ENCODE results near the gene PACRG. TPM values are rescaled to one million over a fixed set of nuclear protein-coding genes. Genes with fewer than 3 reads are reported as not detected.

The PACRG gene
- polyA plus RNA-seq, 1 of the 3 experiments (the other 2 are of a cell fraction), result 0.56 TPM

- Histone ChIP-seq H3K27me3 (ENCODE audit: insufficient read depth) (no peaks in the 10 kb centered on the region), H3K79me2 (ENCODE audit: insufficient read depth) (no peaks in the 10 kb centered on the region), H4K20me1 (ENCODE audit: insufficient read depth) (no peaks in the 10 kb centered on the region), H2AFZ (ENCODE audit: low read depth) (no peak overlapping the region), H3K9ac (no peak overlapping the region), H3K4me2 (no peak overlapping the region), H3K9me3 (no peaks in the 10 kb centered on the region), H3K36me3 (replicated peaks in 1 of 2; ENCODE audit: control insufficient read depth in 1 of 2, insufficient read depth in 2 of 2, low read length in 1 of 2) (no peaks in the 10 kb centered on the region), H3K4me3 (ENCODE audit: low read depth in 2 of 2, low read length in 1 of 2) (no peak overlapping the region), H3K9me2 (no peaks in the 10 kb centered on the region), H3K27ac (ENCODE audit: low read depth in 2 of 2, low read length in 1 of 2) (no peak overlapping the region), H3F3A (replicated peaks; ENCODE audit: insufficient read depth) (no peaks in the 10 kb centered on the region), H3K4me1 (ENCODE audit: control insufficient read depth in 1 of 2, insufficient read depth in 2 of 2, low read depth in 1 of 2, low read length in 1 of 2) (peaks cover 0 to 11% of the 10 kb centered on the region in 2 experiments; a peak in 2 of 4 replicates)
- TF ChIP-seq USF1 (IDR thresholded peaks at IDR 0.05; ENCODE audit: borderline replicate concordance, low read depth), result peak; percentile 69; the same call in 1 of the 2 replicates
- no peak for TF ChIP-seq ELF1 (IDR thresholded peaks at IDR 0.05)
- no peak for DNase-seq
- ChIA-PET CTCF (no interaction called here), POLR2A (no interaction called here)
- 81% methylated on average over 1 of the region's 1 CpG for WGBS (ENCODE audit: low lambda C conversion rate)
These were observed 405.2 kb downstream of the PACRG start for GRCh38 chr6:163133017-163133416.

- Histone ChIP-seq H3F3A (replicated peaks; ENCODE audit: insufficient read depth) (no peaks in the 10 kb centered on the region), H4K20me1 (ENCODE audit: insufficient read depth) (no peaks in the 10 kb centered on the region), H3K9ac (no peak overlapping the region), H3K4me2 (no peak overlapping the region), H3K79me2 (ENCODE audit: insufficient read depth) (no peaks in the 10 kb centered on the region), H3K36me3 (replicated peaks in 1 of 2; ENCODE audit: control insufficient read depth in 1 of 2, insufficient read depth in 2 of 2, low read length in 1 of 2) (no peaks in the 10 kb centered on the region), H3K9me2 (no peaks in the 10 kb centered on the region), H3K4me1 (ENCODE audit: control insufficient read depth in 1 of 2, insufficient read depth in 2 of 2, low read depth in 1 of 2, low read length in 1 of 2) (peaks cover 0 to 10% of the 10 kb centered on the region in 2 experiments; a peak in 2 of 4 replicates), H3K9me3 (no peaks in the 10 kb centered on the region), H3K4me3 (ENCODE audit: low read depth in 2 of 2, low read length in 1 of 2) (no peak overlapping the region), H3K27ac (ENCODE audit: low read depth in 2 of 2, low read length in 1 of 2) (no peak overlapping the region), H3K27me3 (ENCODE audit: insufficient read depth) (no peaks in the 10 kb centered on the region), H2AFZ (ENCODE audit: low read depth) (no peak overlapping the region)
- no peak for DNase-seq
- POLR2A ChIA-PET, result no interaction called here
- TF ChIP-seq MEF2A (IDR thresholded peaks at IDR 0.05; ENCODE audit: borderline replicate concordance, low read depth) (no peak), EP300 (IDR thresholded peaks at IDR 0.05; ENCODE audit: borderline replicate concordance in 1 of 2, low read depth in 1 of 2, low read length in 1 of 2) (no peak), SIN3A (IDR thresholded peaks at IDR 0.05; ENCODE audit: borderline replicate concordance, low read depth, low read length) (no peak), PBX3 (IDR thresholded peaks at IDR 0.05) (no peak), CHD2 (IDR thresholded peaks at IDR 0.05; ENCODE audit: low read length, partially characterized antibody) (no peak)
- WGBS (ENCODE audit: low lambda C conversion rate), result 73% methylated on average over 6 of the region's 6 CpGs
- CTCF ChIA-PET, result no interaction called here
These were observed 405.9 kb downstream of the PACRG start for GRCh38 chr6:163133691-163134090.

- 70% methylated on average over 10 of the region's 10 CpGs for WGBS (ENCODE audit: low lambda C conversion rate)
- TF ChIP-seq SMC3 (IDR thresholded peaks at IDR 0.05; ENCODE audit: low read depth, low read length), result no peak
- TF ChIP-seq NFIC (IDR thresholded peaks at IDR 0.05; ENCODE audit: borderline replicate concordance), result no peak
- TF ChIP-seq SIN3A (IDR thresholded peaks at IDR 0.05; ENCODE audit: borderline replicate concordance, low read depth, low read length), result no peak
- no peak for TF ChIP-seq RFX5 (IDR thresholded peaks at IDR 0.05; ENCODE audit: low read length)
- TF ChIP-seq POLR2AphosphoS5 (IDR thresholded peaks at IDR 0.05; ENCODE audit: low read depth, low read length), result no peak
- no peak for TF ChIP-seq CHD2 (IDR thresholded peaks at IDR 0.05; ENCODE audit: low read length, partially characterized antibody)
- TF ChIP-seq GABPA (IDR thresholded peaks at IDR 0.05; ENCODE audit: low read depth), result no peak
- TF ChIP-seq TEAD4 (IDR thresholded peaks at IDR 0.05; ENCODE audit: borderline replicate concordance, insufficient read depth), result no peak
- TF ChIP-seq YY1 (IDR thresholded peaks at IDR 0.05; ENCODE audit: low read depth), result no peak
- no peak for TF ChIP-seq REST (IDR thresholded peaks at IDR 0.05; ENCODE audit: low read depth, low read length)
- no peak for TF ChIP-seq MEF2A (IDR thresholded peaks at IDR 0.05; ENCODE audit: borderline replicate concordance, low read depth)
- TF ChIP-seq FOSL2 (IDR thresholded peaks at IDR 0.05; ENCODE audit: borderline replicate concordance, low read depth), result no peak
These were observed 409.1 kb downstream of the PACRG start for GRCh38 chr6:163136681-163137397.

More at GRCh38 chr6:163136681-163137397, 409.1 kb downstream of the PACRG start:
- Histone ChIP-seq H3K79me2 (ENCODE audit: insufficient read depth) (no peaks in the 10 kb centered on the region), H3K4me3 (ENCODE audit: low read depth in 2 of 2, low read length in 1 of 2) (no peak overlapping the region), H3K9me2 (no peaks in the 10 kb centered on the region), H3K4me2 (no peak overlapping the region), H2AFZ (ENCODE audit: low read depth) (no peak overlapping the region), H3K27ac (ENCODE audit: low read depth in 2 of 2, low read length in 1 of 2) (no peak overlapping the region), H3K36me3 (replicated peaks in 1 of 2; ENCODE audit: control insufficient read depth in 1 of 2, insufficient read depth in 2 of 2, low read length in 1 of 2) (no peaks in the 10 kb centered on the region), H3K9me3 (no peaks in the 10 kb centered on the region), H4K20me1 (ENCODE audit: insufficient read depth) (no peaks in the 10 kb centered on the region), H3K27me3 (ENCODE audit: insufficient read depth) (no peaks in the 10 kb centered on the region), H3K9ac (no peak overlapping the region), H3K4me1 (ENCODE audit: control insufficient read depth in 1 of 2, insufficient read depth in 2 of 2, low read depth in 1 of 2, low read length in 1 of 2) (no peaks in the 10 kb centered on the region), H3F3A (replicated peaks; ENCODE audit: insufficient read depth) (no peaks in the 10 kb centered on the region)
- POLR2A ChIA-PET, result no interaction called here
- CTCF ChIA-PET, result no interaction called here
- DNase-seq, result no peak
